GM19025 (cell line): ENCODE data around the gene TBC1D1.
A peak's percentile ranks its signal among the peaks of the same experiment; 100 is the strongest.

Source experiments
- ATAC-seq: cut with Tn5 transposase; IDR thresholded peaks from one replicate; pipeline ENCODE4 v1.9.1; 2021; ENCODE audit warnings: mild to moderate bottlenecking, low read depth, moderate library complexity; ENCODE audit not compliant: unreplicated experiment

Gene TBC1D1

GRCh38 chr4:38111717-38112116 is 220.8 kb downstream of the TBC1D1 start:
- ATAC-seq, result no peak

GRCh38 chr4:38113132-38113531 is 222.2 kb downstream of the TBC1D1 start:
- no peak for ATAC-seq

- ATAC-seq, result no peak
These were observed 222.7 kb downstream of the TBC1D1 start for GRCh38 chr4:38113551-38113950.

- no peak for ATAC-seq
These were observed 223.7 kb downstream of the TBC1D1 start for GRCh38 chr4:38114386-38115150.

- ATAC-seq, result no peak
These were observed 224.7 kb downstream of the TBC1D1 start for GRCh38 chr4:38115601-38116000.

GRCh38 chr4:38117591-38117990 is 226.7 kb downstream of the TBC1D1 start:
- no peak for ATAC-seq

- no peak for ATAC-seq
These were observed 228.9 kb downstream of the TBC1D1 start for GRCh38 chr4:38119668-38120385.

GRCh38 chr4:38120772-38121171 is 229.9 kb downstream of the TBC1D1 start:
- no peak for ATAC-seq

- ATAC-seq, result no peak
These were observed 231.2 kb downstream of the TBC1D1 start for GRCh38 chr4:38122060-38122459.

- ATAC-seq, result no peak
These were observed 232.7 kb downstream of the TBC1D1 start for GRCh38 chr4:38123555-38123954.

- no peak for ATAC-seq
These were observed 234.1 kb downstream of the TBC1D1 start for GRCh38 chr4:38124961-38125360.

GRCh38 chr4:38125816-38126215 is 234.9 kb downstream of the TBC1D1 start:
- ATAC-seq, result no peak

GRCh38 chr4:38128478-38129459 is 237.9 kb downstream of the TBC1D1 start:
- ATAC-seq, result peak; percentile 46

GRCh38 chr4:38129460-38130227 is 238.8 kb downstream of the TBC1D1 start:
- no peak for ATAC-seq

GRCh38 chr4:38130884-38131283 is 240.0 kb downstream of the TBC1D1 start:
- ATAC-seq, result no peak

- ATAC-seq, result no peak
These were observed 240.6 kb downstream of the TBC1D1 start for GRCh38 chr4:38131371-38132091.

GRCh38 chr4:38132107-38132673 is 241.3 kb downstream of the TBC1D1 start:
- peak; percentile 69 for ATAC-seq

GRCh38 chr4:38132843-38133662 is 242.2 kb downstream of the TBC1D1 start:
- no peak for ATAC-seq
